Ectodermal cell (in vitro differentiated cells): ENCODE measurements around the gene SPATA2.

ENCODE experiments used
- H3K27ac ChIP-seq: 2 replicates; pipeline ENCODE4 v1.7.0; 2013; ENCODE audit warnings: mild to moderate bottlenecking, low read depth, low read length; ENCODE audit not compliant: insufficient read depth, poor library complexity, severe bottlenecking
- H3K27me3 ChIP-seq: 2 replicates; pipeline ENCODE4 v1.7.0; 2013; ENCODE audit warnings: mild to moderate bottlenecking, low read length; ENCODE audit not compliant: insufficient read depth, control insufficient read depth, poor library complexity, severe bottlenecking
- H3K36me3 ChIP-seq: one replicate; pipeline ENCODE4 v1.7.0; 2013; ENCODE audit warnings: low read length; ENCODE audit not compliant: control insufficient read depth, insufficient read depth
- H3K4me1 ChIP-seq: one replicate; pipeline ENCODE4 v1.7.0; 2013; ENCODE audit warnings: low read length; ENCODE audit not compliant: control insufficient read depth, insufficient read depth
- H3K4me3 ChIP-seq: 2 replicates; pipeline ENCODE4 v1.7.0; 2013; ENCODE audit warnings: low read depth, low read length, control low read depth; ENCODE audit not compliant: insufficient read depth
- H3K9me3 ChIP-seq: 2 replicates; pipeline ENCODE4 v1.7.0; 2013; ENCODE audit warnings: mild to moderate bottlenecking, low read length, moderate library complexity; ENCODE audit not compliant: control insufficient read depth
- WGBS, 2 experiments: methylation state at CpG; one replicate each; pipeline ENCODE4 v1.1.7; 2013; ENCODE audit warnings: missing lambda C conversion rate in 2 of 2; 5-methylcytosine and 5-hydroxymethylcytosine counted together

The SPATA2 gene

DNA sequence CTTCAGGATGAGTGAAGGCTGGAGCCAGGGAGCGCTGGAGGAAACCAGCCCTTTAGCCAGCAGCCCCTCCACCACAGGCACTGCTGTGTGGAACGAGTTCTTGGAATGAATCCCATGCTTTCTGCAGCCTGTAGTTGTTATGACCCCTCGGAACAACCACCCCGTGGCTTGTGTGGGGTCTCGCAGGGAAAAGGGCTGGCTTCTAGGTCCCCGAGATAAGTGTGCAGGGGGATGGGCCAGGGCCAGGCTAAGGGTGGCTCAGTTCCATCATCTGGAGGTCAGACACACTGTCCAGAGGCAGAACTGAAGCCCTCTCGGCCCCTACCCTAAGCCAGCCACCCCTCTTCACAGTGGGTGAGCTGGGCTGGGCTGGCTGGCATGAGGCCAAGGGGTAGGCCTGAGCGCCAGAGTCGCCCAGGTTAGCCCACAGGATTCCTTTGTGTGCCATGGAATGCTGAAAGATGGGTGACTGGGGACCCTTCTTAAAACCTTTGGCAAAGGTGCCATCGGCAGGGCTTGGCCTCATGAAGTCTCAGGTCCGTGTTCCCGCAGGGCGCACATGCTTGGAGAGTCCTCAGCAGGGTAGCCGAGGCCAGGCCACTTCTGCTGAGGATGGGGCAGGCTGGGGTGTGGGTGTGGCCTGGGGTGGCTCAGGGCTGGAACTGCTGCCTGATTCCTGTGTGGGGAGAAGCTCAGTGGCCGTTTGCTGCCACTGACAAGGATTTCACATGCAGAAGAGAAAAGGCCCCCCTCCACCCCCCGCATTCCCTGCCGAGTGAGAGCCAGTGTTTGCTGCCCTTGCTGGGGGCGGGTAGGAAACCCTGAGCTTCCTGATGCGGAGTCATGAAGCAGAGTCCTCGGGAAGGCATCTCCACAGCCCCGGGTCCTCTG, 24.6 kb downstream of the SPATA2 start:
- Histone ChIP-seq H3K27me3 (no peaks in the 10 kb centered on the region), H3K4me1 (peaks cover 51% of the 10 kb centered on the region), H3K27ac (peak overlapping the region; percentile 63), H3K4me3 (no peak overlapping the region), H3K36me3 (peaks cover 4% of the 10 kb centered on the region), H3K9me3 (no peaks in the 10 kb centered on the region)
- WGBS, 2 experiments, result 66 to 69% methylated on average over 21 of the region's 21 CpGs

DNA sequence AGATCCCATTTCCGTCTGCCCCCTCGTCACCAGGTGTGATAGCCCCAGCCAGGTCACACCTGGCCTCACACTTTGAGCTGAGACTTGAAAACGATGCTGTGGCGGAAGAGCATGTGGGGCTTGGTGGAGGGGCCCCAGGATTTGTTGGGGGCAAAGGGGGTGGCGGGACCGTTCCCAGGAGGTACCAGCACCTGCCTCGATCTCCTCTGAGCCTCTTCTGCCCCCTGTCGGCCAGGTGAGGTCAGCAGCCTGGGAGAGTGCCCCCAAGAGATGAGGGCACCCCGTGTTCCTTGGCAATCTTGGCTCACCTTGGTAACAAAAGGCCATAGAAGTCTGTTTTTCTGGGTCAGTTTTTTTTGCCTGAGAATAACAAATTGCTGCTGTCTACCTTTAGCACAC, 25.4 kb downstream of the SPATA2 start:
- Histone ChIP-seq H3K36me3 (peaks cover 4% of the 10 kb centered on the region), H3K4me1 (peaks cover 51% of the 10 kb centered on the region), H3K9me3 (no peaks in the 10 kb centered on the region), H3K27ac (no peak overlapping the region), H3K27me3 (no peaks in the 10 kb centered on the region), H3K4me3 (no peak overlapping the region)
- 90 to 91% methylated on average over 9 of the region's 9 CpGs for WGBS, 2 experiments

DNA sequence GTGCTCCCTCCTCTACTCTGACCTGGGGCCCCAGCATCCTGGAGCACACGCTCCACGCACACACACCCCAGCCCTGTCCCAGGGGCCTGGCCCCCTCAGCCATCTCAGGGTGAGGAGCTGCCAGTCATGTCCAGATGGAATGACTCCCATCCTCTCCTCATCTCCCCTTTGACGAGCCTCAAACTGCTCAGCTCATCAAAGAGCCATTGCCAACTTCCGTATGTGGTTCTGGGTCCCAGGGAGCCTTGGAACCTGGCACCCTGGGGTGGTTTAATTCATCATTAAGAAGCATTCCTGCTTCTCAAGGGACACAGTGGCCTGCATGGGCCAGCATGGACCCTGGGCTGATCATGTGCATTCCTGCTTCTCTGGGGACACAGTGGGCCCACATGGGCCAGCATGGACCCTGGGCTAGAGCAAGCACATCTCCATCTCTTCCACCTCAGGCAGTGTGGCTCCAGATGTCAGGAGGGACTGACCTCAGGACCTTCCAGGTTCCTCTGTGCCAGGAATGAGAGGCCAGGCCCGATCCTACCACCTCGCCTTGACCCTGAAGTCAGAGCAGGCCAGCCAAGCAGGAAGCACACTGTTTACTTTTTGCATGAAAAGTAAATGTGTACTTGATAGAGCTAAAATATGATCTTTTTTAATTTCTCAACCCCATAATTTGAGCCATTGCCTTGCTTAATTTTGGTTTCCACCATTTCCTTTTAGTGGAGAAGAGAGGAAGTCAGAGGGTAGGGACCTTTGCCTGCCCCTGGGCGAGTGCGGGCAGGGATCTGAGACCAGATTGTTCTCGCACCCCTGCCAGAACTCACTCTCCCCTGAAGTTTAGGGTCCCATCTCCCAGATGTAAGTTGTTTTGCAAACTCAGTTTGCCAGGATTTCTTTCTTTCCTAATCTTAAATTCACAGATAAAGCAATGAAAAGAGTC, 26.1 kb downstream of the SPATA2 start:
- Histone ChIP-seq H3K27me3 (no peaks in the 10 kb centered on the region), H3K27ac (peak overlapping the region; percentile 50), H3K9me3 (no peaks in the 10 kb centered on the region), H3K36me3 (peaks cover 4% of the 10 kb centered on the region), H3K4me1 (peaks cover 51% of the 10 kb centered on the region), H3K4me3 (no peak overlapping the region)
- 92 to 93% methylated on average over 9 of the region's 9 CpGs for WGBS, 2 experiments

DNA sequence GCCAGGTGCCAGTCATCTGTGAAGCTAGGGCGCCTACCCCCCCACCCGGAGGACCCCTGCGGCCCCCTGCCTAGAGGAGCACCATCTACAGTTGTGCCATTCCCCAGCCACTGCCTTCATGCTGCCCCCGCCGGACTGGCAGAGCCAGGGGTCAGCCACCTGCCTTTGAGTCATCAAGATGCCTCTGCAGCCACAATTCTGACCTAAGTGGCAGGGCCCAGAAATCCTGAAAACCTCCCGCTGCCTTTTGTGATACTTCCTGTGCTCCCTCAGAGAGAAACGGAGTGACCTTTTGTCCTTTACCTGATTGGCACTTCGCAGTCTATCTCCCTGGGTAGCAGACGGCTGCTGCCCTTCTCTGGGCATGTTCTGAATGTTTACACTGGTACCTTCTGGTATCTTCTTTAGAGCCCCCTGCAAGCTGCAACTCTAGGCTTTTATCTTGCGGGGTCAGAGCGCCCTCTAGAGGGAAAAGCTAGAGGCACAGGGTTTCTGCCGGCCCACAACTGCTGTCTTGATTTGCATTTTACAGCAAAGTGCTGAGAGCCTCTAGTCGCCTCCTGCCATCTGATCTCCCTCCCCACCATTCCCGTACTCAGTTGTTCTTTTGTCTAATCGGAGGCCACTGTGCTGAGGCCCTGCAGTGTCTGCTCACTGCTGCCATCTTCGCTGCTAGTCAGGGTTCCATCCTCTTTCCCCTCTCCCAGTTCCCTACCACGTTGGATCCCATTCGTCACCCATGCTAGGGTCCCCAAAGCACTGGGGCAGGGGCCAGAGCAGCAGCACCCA, 26.9 kb downstream of the SPATA2 start:
- no peaks in the 10 kb centered on the region for H3K9me3 ChIP-seq
- peaks cover 4% of the 10 kb centered on the region for H3K36me3 ChIP-seq
- H3K4me1 ChIP-seq, result peaks cover 46% of the 10 kb centered on the region
- WGBS, 2 experiments, result 41 to 44% methylated on average over 18 of the region's 18 CpGs
- H3K27ac ChIP-seq, result peak overlapping the region; percentile 50
- no peaks in the 10 kb centered on the region for H3K27me3 ChIP-seq
- H3K4me3 ChIP-seq, result no peak overlapping the region

DNA sequence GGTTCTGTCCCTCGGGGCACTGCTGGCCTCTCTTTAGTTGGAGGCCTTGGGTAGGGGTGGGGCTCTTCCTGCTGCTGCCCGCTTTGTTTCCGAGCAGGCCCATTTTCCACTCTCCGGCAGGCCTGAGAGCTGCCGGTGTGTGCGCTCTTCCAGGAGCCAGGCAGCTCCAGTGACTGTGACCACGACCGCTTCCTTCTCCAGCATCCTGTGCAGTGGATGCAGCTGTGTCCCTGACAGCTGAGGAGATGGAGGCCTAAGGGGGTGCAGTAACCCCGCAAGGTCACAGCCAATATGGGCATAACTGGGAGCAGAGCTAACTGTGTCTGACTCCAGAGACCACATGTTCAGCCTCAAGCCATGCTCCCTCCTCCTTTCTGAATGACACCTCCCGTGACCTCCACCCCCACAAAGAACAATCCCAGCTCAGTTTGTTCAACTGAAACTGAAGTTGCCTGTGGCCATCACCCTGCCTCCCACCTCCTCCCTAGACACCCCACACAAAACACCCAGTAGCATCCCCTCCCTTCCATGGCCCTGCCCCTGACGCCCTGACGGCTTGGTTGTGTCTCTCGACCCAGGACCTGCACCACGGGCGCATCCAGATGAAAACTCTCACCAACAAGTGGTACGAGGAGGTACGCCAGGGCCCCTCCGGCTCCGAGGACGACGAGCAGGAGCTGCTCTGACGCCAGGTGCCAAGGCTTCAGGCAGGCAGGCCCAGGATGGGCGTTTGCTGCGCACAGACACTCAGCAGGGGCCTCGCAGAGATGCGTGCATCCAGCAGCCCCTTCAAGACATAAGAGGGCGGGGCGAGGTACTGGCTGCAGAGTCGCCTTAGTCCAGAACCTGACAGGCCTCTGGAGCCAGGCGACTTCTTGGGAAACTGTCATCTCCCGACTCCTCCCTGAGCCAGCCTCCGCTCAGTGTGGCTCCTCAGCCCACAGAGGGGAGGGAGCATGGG, 27.8 kb downstream of the SPATA2 start:
- H3K36me3 ChIP-seq, result peaks cover 4% of the 10 kb centered on the region
- WGBS, 2 experiments, result 90% methylated on average over 32 of the region's 32 CpGs
- H3K27ac ChIP-seq, result peak overlapping the region; percentile 55
- H3K27me3 ChIP-seq, result no peaks in the 10 kb centered on the region
- H3K9me3 ChIP-seq, result no peaks in the 10 kb centered on the region
- no peak overlapping the region for H3K4me3 ChIP-seq
- H3K4me1 ChIP-seq, result peaks cover 38% of the 10 kb centered on the region

DNA sequence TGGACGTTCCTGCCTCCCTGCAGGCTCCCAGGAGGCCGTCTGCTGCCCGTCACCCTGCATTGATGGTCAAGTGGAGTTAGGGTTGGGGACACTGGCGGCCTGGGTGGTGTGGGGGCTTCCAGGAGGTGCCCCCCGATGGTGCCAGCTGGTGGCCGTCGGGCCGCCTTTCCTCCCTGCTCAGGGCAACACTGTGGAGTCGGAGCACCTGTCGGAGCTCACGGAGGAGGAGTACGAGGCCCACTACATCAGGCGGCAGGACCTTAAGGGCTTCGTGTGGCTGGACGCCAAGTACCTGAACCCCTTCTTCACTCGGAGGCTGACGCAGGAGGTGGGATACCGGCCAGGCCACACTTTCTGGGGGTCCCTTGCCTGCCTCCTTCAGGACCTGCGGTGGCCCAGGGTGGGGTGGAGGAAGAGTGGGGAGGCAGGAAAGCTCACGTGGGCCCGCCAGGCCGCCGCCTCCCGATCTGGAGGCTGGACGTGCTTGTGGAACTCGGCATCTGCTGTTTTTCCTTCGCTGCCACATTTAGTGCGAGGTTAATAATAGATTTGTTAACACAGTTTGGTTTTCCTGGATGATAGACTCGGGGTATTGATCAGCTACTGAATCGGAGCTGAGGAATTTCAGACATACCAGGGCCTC, 28.6 kb downstream of the SPATA2 start:
- Histone ChIP-seq H3K36me3 (peaks cover 4% of the 10 kb centered on the region), H3K4me1 (peaks cover 30% of the 10 kb centered on the region), H3K9me3 (no peaks in the 10 kb centered on the region), H3K27me3 (no peaks in the 10 kb centered on the region), H3K27ac (no peak overlapping the region), H3K4me3 (no peak overlapping the region)
- 90% methylated on average over 30 of the region's 30 CpGs for WGBS, 2 experiments

DNA sequence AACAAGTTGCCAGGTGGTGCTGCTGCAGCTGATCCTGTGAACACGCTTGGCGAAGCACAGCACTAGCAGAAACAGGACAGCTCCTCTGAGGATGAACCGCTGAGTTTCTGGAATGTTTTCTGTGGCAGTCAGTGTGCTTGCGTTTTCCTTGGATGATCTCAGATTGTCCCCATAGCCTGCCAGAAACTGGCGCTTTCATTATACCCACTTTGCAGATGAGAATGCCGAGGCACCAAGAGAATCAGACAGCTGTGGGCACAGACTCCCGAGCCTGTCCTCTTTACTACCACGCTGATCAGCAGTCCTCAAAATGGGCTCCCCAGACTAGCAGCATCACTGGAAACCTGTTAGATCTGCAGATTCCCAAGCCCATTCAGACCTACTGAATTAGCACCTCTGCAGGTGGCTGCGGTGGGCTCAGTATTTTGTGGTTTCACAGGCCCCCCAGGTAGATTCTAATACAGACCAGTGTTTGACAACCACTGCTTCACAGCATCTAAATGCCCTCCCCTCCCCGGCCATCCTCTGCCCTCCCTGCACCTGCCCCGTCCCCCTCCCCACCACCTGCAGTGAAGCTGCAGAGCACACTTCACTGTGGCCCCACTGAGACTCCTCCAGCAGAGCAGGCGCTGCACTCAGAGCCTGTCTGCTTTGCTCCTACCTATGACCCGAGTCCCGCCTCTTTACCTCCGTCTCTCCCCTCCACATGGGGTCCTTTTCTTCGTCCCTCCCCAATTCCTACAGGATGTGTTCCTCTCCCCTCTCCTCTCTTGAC, 29.6 kb downstream of the SPATA2 start:
- peaks cover 4% of the 10 kb centered on the region for H3K36me3 ChIP-seq
- WGBS, 2 experiments, result 68 to 71% methylated on average over 16 of the region's 16 CpGs
- H3K27me3 ChIP-seq, result no peaks in the 10 kb centered on the region
- H3K27ac ChIP-seq, result no peak overlapping the region
- no peak overlapping the region for H3K4me3 ChIP-seq
- H3K4me1 ChIP-seq, result peaks cover 20% of the 10 kb centered on the region
- H3K9me3 ChIP-seq, result no peaks in the 10 kb centered on the region

DNA sequence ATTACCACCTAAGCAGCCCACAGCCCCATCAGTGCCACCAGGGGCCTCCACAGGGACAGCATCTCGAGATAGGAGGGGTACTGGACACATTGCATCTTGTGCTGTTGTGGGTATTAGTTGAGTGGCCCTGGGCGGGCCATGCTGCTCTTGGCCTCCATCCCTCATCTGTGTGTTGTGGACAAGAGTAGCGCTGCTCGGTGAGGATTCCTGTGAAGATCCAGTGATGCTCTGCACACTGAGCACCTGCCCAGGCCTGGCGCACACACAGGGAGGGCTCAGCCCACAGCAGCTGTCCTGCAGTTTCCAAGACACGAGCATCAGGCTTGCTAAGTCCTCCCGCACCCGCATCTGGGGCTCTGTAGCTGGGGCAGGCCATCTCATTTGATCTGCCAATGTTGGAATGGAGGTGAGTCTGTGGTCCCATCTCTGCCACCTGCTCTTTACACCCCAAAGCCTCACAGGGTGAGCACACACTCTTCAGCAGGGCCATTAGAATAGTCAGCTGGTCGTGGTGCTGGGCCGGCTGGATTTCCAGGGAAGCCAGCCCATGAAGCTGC, 32.0 kb downstream of the SPATA2 start:
- H3K27ac ChIP-seq, result no peak overlapping the region
- H3K9me3 ChIP-seq, result no peaks in the 10 kb centered on the region
- 94 to 95% methylated on average over 10 of the region's 10 CpGs for WGBS, 2 experiments
- H3K27me3 ChIP-seq, result no peaks in the 10 kb centered on the region
- H3K4me3 ChIP-seq, result no peak overlapping the region
- peaks cover 14% of the 10 kb centered on the region for H3K4me1 ChIP-seq
- H3K36me3 ChIP-seq, result peaks cover 4% of the 10 kb centered on the region
